Stimulated activated CD4-positive, alpha-beta T cell treated with anti-CD3 and anti-CD28 coated beads, Interleukin-1b, Interleukin-23, amount 100 ng/mL, for 48 hours (primary cell): ENCODE results near the gene BNC2.

Experiments used
- DNase-seq: peaks from one replicate; pipeline ENCODE4 v3.0.0-alpha.2; 2020

BNC2 gene

DNA sequence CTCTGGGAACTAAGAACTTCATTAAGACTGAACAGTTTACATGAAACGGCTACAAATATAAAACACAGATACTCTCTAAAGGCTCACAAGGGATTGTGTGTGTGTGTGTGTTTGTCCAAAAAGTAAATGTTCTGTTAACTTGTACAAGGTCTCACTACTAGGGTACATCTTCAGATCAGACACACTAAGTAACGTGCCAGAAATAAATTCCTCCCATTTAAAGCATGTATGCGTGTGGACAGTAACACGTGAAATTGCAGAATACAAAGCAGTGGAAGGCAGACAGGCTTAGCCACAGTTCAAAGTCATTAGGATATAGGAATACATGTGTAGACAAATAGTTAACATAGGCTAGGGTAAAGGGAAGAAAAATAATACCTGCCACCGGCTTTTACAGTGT lies 1.8 kb downstream of the BNC2 start:
- no peak for DNase-seq

DNA sequence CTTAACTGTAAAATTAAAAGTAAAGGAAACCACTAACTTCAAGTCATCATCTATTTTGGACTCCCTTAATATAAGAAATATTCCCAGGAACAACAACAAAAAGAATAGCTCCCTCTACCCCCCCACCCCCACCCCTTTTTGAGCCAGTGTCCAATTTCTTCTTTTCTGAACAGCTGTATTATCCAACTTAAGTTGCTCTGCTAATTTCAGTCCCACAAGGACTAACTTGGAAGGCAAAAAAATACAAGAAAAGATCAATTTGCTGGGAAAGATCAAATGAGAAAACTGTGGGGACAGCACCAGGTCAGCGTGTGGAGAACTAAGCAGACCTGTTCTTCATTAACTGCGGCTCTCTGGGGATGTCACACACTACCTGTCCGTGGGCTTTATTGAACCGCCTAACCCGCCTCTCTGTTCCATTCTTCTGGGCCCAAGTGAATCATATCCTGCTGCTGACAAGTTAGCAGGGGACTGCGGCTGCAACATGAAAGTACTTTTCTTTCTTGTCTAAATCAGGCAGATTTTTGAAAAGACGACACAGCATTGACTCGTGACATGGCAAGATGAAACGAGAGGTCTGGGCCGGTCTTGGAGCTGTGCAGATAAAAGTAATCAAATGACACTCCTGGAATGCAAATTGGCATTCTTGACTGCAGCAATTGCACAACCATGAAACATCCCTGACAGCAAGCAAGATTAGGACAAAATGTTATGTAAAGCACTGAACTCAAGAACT lies 2.7 kb downstream of the BNC2 start:
- no peak for DNase-seq

DNA sequence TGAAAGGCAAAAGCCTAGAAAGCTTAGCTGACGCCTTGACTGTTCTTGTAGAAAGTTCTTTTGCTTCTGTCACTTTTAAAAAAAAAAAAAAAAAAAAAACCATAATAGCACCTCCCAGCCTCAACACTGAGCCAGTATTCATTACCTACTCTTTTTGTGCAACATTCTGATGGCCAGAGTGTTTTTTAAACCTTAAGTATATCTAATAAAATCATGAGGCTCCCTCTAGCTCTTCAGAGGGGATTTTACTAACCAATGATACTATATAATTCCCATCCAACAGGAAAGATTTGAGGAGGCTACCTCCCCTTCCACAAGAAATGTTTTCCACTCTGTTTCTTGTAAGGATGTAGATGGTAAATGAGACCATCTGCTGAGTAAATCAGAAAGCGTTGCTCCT lies 3.9 kb downstream of the BNC2 start:
- no peak for DNase-seq

DNA sequence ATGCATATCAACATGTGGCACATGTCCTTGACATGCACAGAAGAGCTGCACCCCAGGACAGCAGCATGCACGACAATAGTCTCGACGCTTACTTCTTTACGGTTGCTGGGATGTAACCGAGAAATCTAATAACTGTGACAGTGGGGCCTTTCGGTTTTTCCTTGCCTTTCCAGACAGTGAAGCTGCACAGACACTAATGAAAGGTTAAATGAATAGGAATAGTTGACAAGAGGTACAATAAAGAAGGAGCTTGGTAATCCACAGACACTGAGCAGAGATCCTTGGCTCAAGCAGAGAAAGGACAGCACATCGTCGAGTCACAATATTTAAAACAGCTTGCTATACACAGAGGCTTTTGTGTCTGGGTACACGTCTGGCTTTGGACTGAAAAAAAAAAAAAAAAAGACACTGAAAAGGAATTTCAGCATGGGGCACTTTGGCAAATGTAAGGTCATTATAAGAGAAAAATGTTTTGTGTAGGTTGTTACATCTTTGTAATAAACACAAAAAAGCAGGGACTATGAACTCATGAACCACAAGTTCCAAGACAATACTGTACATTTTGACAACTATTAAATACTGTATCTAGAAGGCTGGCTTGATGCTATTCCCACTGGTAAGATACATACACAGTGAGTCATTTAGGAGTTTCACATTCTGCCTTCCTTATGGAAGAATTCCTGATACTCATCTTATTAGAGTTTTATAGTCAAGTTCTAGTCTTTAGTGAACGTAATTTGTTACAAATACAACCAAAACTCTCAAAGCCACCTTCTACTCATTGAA lies 5.6 kb downstream of the BNC2 start:
- DNase-seq: no peak

DNA sequence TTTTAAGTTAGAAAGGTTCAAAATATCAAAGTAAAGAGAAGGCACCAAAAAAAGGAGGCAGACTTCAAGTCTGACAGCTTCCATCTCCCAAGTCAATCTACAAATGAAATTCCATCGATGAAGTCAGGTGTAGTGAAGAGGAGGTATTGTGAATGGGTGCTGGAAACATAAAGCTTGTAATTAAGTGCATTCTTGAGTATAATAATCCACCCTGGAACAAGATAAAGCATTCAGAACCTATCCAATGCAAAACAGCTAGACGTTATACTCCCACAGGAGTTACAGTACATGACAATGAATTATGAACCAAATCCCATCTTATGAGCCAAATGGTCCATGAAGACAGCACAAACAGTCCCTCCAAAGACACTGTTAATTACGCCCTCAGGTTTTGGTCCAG lies 22.3 kb downstream of the BNC2 start:
- no peak for DNase-seq

DNA sequence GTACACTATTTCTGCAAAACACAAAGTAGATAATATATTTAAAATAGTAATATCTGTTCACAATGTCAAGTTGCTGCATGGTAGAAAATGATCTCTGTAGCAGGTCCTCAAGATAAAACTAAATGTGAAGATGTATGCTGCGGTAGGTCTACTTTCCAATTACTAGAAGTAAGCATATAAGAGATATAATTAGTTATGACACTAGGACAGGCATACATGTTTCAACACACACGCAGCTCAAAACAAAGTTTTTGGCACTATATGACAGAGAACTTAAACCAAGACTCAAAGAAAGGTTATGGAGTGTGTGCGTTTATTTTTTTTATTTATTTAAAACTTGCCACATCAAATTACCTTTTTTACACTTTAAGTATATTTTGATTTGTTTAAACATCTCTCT lies 23.5 kb downstream of the BNC2 start:
- no peak for DNase-seq

DNA sequence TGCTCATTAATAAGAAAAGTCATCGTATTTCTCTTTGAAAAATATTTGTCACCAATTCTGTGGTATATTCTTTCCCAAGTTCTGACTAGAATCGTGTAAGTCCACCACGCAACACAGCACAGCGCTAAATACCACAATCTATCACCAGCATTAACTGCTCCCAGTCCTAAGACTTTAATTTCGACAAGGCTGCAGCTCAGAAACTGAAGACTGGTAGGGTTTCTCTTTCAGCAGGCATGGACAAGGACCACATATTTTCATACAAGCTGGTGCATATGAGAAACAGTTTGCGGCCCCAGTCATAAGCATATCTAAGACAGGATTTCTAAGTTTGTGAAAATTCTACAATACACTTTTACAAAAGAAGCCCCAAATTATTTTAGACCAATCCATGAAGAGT lies 24.1 kb downstream of the BNC2 start:
- DNase-seq: no peak

DNA sequence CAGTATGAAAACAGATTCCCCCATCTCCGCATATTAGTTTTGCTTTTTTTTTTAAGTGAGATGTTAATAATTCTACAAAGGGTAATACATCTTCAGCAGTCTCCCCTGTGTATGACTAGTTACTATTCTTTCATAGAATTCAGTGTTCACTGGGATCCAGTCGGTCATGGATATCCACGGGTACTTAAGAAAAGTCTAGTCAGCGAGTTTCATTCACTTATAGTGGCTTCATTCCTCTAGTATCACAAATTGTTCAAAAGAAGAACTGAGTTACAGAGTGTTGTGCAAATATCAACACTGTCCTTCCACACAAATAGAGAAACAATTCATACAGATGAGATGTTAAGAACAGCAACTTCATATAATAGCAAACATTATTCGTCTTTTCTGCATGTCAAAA lies 35.7 kb downstream of the BNC2 start:
- DNase-seq: no peak

DNA sequence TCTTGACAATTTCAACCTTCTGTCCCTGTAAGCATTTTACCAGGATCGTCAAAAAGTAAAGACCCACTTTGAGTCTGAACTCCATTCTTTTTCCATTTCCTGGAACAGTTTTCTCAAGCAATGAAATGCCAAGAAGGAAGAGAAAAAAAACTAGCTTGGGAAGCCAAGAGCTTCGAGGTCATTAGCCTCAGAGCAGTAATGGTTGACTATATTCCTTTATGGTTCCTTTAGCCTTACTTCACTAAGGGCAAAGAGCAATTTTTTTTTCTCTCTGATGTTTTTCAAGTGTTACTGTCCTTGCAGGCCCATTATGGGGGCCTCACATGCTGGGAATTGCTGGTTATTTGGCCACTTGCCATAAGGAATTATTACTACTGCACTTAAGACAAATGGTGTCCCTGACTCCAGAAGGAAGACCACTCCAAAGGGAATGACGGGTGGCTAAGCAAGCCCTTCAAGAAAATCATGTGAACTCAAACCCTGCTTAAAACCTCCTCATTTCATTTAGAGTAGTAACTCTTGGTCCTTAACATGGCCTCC lies 37.1 kb downstream of the BNC2 start:
- DNase-seq: no peak

DNA sequence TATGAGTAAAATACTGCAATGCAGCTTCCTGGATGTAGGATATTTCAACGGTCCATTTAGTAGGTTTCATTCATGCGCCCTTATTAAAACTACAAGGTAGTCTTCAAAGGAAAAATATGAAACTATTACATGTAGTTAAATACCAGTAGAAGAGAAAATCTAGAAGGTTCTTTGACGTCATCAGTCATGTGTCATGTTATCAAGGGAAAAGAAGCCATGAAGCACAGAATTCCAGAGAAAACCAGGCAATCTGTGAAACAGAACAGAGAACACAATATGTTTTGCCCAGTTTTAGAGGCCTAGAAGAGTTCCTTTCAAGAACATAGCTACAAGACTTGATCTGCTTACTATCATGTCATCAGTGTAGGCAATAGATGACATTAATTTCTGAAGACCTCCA lies 38.4 kb downstream of the BNC2 start:
- no peak for DNase-seq

DNA sequence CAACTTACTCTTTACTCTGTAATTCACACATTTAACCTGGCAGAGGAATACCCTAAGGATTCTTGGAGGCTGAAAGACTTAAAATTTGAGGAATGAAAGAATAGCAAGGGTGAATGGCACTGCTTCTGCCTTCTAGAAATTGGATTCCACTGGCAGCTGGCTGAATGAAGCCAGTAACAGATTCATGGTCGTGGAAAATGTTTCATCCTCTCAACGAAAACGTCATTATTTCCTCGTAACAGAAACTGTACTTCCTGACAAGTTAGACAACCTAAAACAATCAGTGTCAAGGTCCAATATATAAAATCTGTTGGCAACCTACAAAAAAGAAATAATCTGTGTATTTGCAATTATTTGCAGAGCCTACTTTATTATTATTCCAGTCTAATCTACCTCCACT lies 39.7 kb downstream of the BNC2 start:
- DNase-seq: no peak

DNA sequence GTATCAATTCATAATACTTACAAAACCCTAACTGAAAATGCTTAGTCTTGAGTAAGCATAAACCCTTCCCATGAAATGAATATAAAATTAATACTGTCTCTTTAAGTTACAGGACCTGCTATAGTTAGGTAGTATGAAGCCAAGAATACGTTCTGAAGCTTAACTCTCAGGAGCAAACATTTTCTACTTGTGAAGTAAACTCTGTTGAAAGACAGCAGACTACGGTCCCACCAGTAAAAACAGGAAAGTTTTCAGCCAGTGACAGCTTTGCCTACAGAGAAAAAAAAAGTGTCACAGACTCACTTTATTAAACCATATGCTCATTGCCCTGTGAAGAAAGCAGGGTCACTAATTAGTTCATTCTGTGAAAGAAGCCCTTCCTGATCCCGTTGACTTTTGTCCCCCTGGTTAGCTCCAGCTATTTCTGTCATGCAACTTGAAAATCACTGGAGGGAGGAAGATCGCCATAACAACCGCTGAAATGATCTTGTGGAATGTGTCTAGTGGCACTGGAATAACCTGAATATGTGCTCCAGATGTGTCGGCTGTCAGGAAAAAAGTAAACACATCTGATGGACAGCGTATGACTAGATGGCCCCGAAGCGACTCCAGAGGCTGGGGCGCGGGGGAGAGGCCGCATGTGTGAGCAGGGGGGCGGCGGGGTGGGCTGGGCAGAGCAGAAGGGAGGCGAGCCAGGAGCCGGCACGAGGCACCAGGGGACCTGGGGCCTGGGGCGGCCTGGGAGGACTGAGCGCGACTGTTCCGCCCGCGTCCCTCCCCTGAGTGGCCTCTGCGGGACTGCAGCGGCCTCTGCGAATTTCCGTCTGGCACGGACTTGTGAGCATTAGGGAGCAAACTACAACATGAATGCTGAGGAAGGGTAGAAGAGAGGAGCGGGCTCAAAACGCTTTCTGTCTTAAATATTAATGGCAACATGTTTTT lies 41.9 kb downstream of the BNC2 start:
- DNase-seq: no peak

DNA sequence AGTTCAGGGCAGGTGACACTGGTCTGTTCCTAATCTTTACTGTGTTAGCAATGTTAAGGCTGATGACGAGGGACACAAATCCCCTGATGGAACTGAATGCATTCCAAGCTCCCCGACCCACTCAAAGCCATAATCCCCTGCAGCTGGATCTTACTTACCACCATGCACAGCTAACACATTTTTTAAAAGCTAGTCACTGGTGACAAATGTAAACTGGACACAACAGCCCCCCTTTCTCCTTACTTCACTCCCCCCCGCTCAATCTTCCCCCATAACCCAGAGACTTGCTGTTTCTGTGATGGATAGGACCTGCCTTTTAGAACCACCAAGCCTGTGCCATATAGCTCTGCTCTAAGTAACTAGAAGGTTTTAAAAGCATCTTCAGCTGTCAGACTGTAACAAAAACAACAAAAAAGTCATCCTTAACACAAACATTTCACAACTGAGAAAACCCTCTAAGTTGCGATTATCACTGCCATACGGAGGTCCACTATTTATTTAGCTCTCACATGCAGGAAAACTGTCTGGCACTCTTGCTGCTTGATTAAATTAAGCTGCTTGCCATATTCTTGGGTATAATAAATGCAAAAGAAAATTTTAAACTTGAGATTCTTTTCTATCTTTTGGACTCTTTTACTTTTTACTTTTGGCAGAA lies 44.4 kb downstream of the BNC2 start:
- DNase-seq: no peak

DNA sequence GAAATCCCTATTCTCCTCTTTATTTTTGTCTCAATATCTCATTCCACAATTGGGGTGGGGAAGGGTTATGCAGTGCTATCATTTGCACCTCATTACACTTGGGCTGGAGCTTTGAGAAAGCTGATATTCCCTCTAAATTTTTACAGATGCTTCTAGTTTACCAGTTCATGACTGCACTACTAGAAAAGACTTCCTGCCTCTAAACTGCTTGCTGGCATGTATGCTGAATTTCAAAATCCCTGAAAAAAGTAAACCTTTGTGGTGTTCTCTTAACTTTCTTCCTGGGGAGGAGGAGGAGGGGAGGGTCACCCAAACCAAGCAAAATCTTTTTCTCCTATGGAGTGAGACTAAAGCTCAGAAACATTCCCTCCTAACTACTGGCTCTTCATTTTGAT lies 45.1 kb downstream of the BNC2 start:
- no peak for DNase-seq

DNA sequence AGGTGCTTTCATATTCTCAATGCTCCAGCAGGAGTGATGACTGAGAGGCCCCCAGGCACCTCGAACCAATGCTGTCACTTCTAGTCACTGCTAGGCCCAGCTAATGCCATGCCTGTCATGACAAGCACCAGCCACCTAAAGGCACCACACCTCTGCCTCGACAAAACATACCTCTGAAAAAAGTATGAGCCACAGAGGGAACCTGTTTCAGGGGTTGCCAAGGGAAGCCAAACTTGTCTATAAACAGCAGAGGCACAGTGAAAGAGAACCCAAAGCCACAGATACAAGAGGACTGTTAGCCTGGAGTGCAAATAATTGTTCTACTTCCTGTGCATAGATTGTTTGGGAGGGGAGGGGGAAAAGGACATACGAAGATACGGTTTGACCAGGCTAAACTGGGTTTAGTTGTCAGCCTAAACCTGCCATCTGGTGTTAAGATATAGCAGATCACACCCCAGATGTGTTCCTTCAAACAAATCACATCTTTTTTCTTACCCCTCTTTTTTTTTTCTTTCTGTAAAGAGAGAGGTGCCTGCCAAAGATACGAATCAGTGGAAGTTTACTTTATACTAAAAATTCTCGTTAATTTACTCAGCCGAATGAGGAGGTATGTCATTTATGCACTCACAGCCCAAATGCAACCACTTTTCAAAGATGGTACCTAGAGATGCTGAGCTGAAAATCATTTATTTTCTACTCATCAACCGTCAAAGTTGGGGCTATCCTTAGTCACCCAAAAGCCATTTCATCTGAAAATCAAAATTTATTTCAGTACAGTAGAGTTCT lies 45.7 kb downstream of the BNC2 start:
- DNase-seq: no peak

DNA sequence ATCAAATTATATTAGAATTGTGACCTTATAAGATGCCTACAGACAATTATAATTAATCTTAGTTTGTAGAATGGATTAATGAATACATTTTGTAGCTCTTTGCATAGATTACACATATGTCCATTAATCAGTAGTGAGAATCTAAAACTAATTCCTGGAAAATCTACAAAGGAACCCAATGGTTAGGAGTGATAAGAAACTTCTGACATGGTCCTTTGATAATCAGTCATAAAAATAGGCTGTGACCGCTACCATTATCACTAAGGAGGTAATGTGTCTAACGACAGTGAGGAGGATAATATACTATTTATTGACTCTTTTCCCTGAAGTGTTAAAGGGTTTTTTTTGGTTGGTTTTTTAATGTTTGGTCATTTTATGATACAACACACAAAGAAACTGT lies 46.6 kb downstream of the BNC2 start:
- DNase-seq: no peak

DNA sequence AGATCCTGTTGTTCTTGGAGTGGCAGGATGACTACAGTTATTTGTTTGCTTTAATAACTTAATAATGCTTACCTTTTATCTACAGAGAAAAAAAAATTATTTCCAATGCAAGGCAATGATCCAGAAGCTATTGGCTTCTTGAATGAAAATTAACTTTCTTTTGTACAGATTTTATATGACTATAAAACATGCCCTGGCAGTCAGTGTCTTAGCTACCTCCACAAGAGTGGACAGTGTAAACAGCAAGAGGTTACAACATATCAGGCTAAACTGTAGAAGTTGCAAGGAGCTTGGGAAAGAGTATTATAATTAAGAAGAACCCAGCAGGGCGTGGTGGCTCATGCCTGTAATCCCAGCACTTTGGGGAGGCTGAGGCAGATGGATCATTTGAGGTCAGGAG lies 49.1 kb downstream of the BNC2 start:
- DNase-seq: no peak

DNA sequence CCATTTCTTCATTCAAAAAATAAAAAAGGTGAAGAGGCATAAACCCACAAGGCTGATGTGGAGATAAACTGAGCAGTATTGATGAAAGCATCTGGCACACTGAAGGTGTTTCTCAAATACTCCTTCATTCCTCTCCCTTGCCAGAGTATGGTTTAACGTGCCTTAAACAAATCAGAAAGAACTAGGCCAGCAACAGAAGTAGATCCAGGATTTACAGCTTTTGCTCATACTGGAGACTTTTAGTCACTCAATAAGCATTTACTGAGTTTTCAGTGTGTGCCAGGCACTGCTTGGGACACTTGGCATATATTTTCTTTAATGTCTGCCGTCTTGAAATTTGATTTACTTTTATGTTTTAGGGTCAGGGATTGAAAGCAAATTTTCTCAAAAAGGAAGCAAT lies 53.0 kb downstream of the BNC2 start:
- DNase-seq: no peak

DNA sequence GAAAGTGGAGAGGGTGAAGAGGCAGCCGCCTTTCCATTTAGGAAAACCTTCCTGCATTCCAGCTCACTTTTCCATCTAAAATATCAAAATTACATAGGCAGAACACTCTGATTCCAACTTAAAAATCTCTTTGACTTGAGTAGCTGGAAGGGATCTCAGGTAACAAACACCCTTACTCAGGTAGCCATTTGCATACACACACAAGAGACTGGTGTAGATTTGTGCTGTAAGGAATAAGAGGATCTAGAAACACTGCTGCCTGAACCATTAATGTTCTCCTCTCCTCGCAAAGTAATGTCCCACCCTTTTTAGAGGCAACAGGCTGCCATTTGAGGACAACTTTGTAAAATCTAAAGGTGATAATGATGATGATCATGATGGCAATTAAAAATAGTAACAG lies 53.5 kb downstream of the BNC2 start:
- DNase-seq: no peak

DNA sequence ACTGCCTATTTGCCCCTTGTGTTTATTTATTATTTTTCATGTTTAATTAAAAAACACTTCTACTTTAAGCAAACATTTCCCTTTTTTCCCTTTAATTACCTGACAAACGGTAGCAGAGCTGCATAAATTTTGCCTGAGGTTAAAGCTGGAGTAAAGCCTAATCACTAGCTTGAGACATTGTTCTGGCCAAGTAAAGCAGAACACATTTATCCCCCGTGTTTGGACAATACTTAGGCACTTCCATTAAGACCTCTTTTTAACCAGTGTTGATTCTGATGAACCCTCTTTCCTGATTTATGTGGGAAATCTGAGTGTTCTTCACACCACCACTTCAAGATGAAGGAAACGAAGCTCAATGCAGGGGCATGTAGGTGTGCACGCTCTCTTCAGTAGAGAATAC lies 54.5 kb downstream of the BNC2 start:
- no peak for DNase-seq

DNA sequence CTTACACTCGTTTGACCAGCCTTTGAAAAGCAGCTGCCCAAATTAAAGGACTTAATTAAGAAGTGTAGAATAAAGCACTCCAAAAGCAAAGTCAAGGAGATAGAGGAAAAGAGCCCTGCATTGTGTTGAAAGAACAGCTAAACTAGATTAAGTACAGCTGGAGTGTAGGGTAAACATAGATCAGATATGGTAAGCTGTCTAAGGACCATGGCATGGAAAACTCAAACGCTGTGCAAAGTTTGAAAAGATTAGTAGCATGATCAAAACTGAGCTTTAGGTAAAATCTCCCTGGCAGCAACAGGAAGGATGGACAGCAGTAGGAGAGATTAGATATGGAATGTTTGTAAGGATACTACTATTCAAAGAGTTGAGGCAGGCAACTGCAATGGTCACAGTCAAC lies 55.4 kb downstream of the BNC2 start:
- no peak for DNase-seq

DNA sequence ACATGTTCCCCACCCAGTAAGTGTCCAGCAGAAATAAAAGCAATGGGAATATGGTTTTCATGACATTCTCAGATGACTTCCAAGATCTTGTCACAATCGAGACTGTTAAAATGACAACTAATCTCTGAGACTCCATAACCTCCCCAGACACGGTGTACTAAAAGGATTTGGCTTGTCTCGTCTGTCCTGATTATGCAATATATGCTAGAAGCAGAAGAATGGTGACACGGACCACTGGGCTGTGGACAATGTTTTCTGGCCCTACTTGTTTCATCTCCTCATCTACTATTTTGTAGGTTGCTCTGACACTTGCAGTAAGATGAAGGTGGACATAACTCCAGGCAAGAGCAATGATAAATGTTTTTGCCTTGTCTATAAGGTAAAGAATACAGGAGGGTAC lies 56.6 kb downstream of the BNC2 start:
- no peak for DNase-seq
